K562 (cell line): ENCODE data around the gene GATA1.

Source experiments
- CEBPB ChIP-seq: fragments of 450-650 bp; IDR thresholded peaks from 2 replicates; pipeline ENCODE4 v1.6.1; 2016; ENCODE audit warnings: missing genetic modification characterization, missing compliant biosample characterization
- DNMT1 ChIP-seq: fragments of 450-650 bp; IDR thresholded peaks from 2 replicates; pipeline ENCODE4 v1.6.1; 2016; ENCODE audit warnings: antibody characterized with exemption, mild to moderate bottlenecking
- GMEB1 ChIP-seq: fragments of 250-450 bp; sonication (Bioruptor Pico); IDR thresholded peaks from 2 replicates; pipeline ENCODE4 v1.4.0; 2020; ENCODE audit warnings: mild to moderate bottlenecking
- SIN3A ChIP-seq, 2 experiments: fragments of 150-350 bp in 1 of 2; IDR thresholded peaks; 2 replicates each; pipeline ENCODE4 v1.6.1; 2011 to 2016; ENCODE audit warnings: borderline replicate concordance in 2 of 2, low read depth in 2 of 2, low read length in 2 of 2, mild to moderate bottlenecking in 2 of 2, moderate library complexity in 2 of 2; ENCODE audit not compliant: control insufficient read depth in 1 of 2
- TOE1 ChIP-seq, 2 experiments: fragments of 450-650 bp in 1 of 2; sonication (generic) in 1 of 2; formaldehyde crosslinking in 1 of 2; IDR thresholded peaks; 2 replicates each; pipeline versions ENCODE4 v1.7.1 to v1.8.0; 2016 to 2022; ENCODE audit warnings: borderline replicate concordance in 2 of 2, mild to moderate bottlenecking in 2 of 2, antibody characterized with exemption in 1 of 2, inconsistent platforms in 1 of 2, low read depth in 1 of 2, missing genetic modification reagents in 1 of 2, moderate library complexity in 1 of 2
- ZFP36 ChIP-seq: fragments of 150-350 bp; IDR thresholded peaks from 2 replicates; pipeline ENCODE4 v1.6.1; 2018; ENCODE audit warnings: low read length, low read depth; ENCODE audit not compliant: partially characterized antibody

GRCh38 chrX:48813644-48814043 is 27.3 kb downstream of the GATA1 start:
- no peak for TF ChIP-seq TOE1 (IDR thresholded peaks at IDR 0.05; ENCODE audit: borderline replicate concordance)
- TF ChIP-seq TOE1 (CRISPR knock-in tag; IDR thresholded peaks at IDR 0.05; ENCODE audit: borderline replicate concordance, low read depth) = no peak
- no peak for TF ChIP-seq SIN3A (IDR thresholded peaks at IDR 0.05; ENCODE audit: borderline replicate concordance in 2 of 2, control insufficient read depth in 1 of 2, low read depth in 2 of 2, low read length in 2 of 2)
- TF ChIP-seq ZFP36 = no peak
- TF ChIP-seq DNMT1 = no peak
- TF ChIP-seq CEBPB = no peak
- TF ChIP-seq GMEB1 (CRISPR knock-in tag) = no peak
